ENCODE data around the gene RBKS. TPM values are rescaled to one million over a fixed set of nuclear protein-coding genes. Genes with fewer than 3 reads are reported as not detected.

The RBKS gene
- total RNA-seq, 2 experiments from 2014 or later = 2.6 to 3.0 TPM

DNA sequence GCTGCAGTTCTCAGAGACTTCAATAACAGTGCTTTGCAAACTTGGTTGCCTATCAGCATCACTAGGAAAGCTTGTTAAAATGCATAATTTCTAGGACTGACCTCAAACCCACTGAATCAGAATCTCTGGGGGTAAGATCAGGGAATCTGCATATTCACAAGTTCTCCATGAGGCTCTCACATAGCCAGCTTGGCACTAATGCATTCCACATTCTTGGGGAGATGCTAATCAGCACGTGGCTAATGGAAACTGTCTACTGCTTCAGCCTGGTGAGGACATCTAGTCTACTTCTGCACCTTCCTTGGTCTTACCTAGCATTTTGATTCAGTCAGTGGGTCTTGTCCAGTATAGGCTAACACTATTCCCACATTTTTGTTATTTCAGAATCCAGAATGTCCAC is 56.3 kb downstream of the RBKS start:
- TF ChIP-seq, protein P1, sequence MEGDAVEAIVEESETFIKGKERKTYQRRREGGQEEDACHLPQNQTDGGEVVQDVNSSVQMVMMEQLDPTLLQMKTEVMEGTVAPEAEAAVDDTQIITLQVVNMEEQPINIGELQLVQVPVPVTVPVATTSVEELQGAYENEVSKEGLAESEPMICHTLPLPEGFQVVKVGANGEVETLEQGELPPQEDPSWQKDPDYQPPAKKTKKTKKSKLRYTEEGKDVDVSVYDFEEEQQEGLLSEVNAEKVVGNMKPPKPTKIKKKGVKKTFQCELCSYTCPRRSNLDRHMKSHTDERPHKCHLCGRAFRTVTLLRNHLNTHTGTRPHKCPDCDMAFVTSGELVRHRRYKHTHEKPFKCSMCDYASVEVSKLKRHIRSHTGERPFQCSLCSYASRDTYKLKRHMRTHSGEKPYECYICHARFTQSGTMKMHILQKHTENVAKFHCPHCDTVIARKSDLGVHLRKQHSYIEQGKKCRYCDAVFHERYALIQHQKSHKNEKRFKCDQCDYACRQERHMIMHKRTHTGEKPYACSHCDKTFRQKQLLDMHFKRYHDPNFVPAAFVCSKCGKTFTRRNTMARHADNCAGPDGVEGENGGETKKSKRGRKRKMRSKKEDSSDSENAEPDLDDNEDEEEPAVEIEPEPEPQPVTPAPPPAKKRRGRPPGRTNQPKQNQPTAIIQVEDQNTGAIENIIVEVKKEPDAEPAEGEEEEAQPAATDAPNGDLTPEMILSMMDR (IDR thresholded peaks at IDR 0.05) = no peak
- H3K4me1 ChIP-seq (ENCODE audit: insufficient read depth, low read length) = no peaks in the 10 kb centered on the region
- H3K27me3 Mint-ChIP-seq = no peaks in the 10 kb centered on the region
- H3K27ac ChIP-seq (ENCODE audit: low read depth in 1 of 2, low read length in 2 of 2) = no peak overlapping the region
- no peaks in the 10 kb centered on the region for H3K9me3 Mint-ChIP-seq
- intact Hi-C loops (cut with DNase I, micrococcal nuclease) = no loop called here
- CTCF ChIA-PET = no interaction called here
- H3K27me3 ChIP-seq (ENCODE audit: control insufficient read depth in 1 of 2, insufficient read depth in 2 of 2, low read length in 2 of 2) = no peaks in the 10 kb centered on the region
- H3K4me3 Mint-ChIP-seq = no peak overlapping the region
- H3K36me3 Mint-ChIP-seq (ENCODE audit: low read depth) = peaks cover 27% of the 10 kb centered on the region
- no peak for ATAC-seq (ENCODE audit: poor library complexity)
- no peak for DNase-seq
- H3K4me1 Mint-ChIP-seq (ENCODE audit: low read depth) = no peaks in the 10 kb centered on the region
- no peak overlapping the region for H3K27ac Mint-ChIP-seq
- H3K4me3 ChIP-seq (ENCODE audit: low read length) = no peak overlapping the region
- H3K36me3 ChIP-seq (ENCODE audit: insufficient read depth, low read length) = no peaks in the 10 kb centered on the region
- no peaks in the 10 kb centered on the region for H3K9me3 ChIP-seq (ENCODE audit: control insufficient read depth in 1 of 2, insufficient read depth in 1 of 2, low read length in 2 of 2)
- POLR2A ChIA-PET = no interaction called here

GRCh38 chr2:27832396-27832795 is 57.8 kb downstream of the RBKS start:
- H3K4me3 ChIP-seq (ENCODE audit: low read length) = no peak overlapping the region
- CTCF ChIA-PET = interaction anchor here (0.5 kb wide), 1 partner anchor 11 kb away, joined by 3 read pairs; no protein-coding TSS in a partner anchor
- H3K9me3 ChIP-seq (ENCODE audit: control insufficient read depth in 1 of 2, insufficient read depth in 1 of 2, low read length in 2 of 2) = no peaks in the 10 kb centered on the region
- H3K27ac Mint-ChIP-seq = no peak overlapping the region
- H3K4me1 Mint-ChIP-seq (ENCODE audit: low read depth) = no peaks in the 10 kb centered on the region
- H3K36me3 ChIP-seq (ENCODE audit: insufficient read depth, low read length) = no peaks in the 10 kb centered on the region
- no peak overlapping the region for H3K27ac ChIP-seq (ENCODE audit: low read depth in 1 of 2, low read length in 2 of 2)
- no peaks in the 10 kb centered on the region for H3K27me3 ChIP-seq (ENCODE audit: control insufficient read depth in 1 of 2, insufficient read depth in 2 of 2, low read length in 2 of 2)
- H3K4me1 ChIP-seq (ENCODE audit: insufficient read depth, low read length) = no peaks in the 10 kb centered on the region
- intact Hi-C loops (cut with DNase I, micrococcal nuclease) = no loop called here
- ATAC-seq (ENCODE audit: poor library complexity) (no peak), DNase-seq (no peak)
- no peaks in the 10 kb centered on the region for H3K9me3 Mint-ChIP-seq
- H3K4me3 Mint-ChIP-seq = no peak overlapping the region
- H3K27me3 Mint-ChIP-seq = no peaks in the 10 kb centered on the region
- POLR2A ChIA-PET = no interaction called here
- H3K36me3 Mint-ChIP-seq (ENCODE audit: low read depth) = peaks cover 27% of the 10 kb centered on the region
- TF ChIP-seq, protein P1 (IDR thresholded peaks at IDR 0.05) = no peak

DNA sequence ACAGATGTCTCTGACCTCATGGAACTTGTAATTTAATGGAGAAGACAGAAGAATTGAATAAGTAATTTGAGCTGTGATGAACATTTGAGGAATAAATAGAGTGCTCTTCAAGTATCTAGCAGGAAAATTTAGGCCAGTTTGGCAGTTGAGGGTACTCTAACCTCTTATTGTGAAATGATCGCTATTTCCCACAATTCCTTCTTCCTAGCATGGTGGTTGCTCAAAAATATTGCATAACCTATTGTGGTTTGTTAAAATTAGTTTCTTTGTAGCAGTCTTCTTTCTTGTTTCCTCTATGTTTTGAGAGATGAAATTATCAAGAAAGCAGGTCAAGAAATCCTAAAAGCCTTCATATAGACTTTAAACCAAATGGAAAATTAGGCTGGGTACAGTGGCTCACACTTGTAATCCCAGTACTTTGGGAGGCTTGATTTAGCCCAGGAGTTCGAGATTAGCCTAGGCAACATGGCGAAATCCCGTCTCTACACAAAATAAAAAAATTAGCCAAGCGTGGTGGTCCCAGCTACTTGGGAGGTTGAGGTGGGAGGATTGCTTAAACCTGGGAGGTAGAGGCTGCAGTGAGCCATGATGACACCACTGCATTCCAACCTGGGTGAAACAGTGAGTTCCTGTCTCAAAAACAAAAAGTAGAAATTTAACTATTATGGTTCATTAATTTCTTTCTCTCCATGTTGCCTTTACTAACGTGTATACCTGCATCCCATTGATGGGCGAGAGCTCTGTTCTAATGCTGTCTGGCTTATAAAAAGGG is 58.7 kb downstream of the RBKS start:
- TF ChIP-seq, protein P1 (IDR thresholded peaks at IDR 0.05) = no peak
- peaks cover 27% of the 10 kb centered on the region for H3K36me3 Mint-ChIP-seq (ENCODE audit: low read depth)
- no peaks in the 10 kb centered on the region for H3K9me3 Mint-ChIP-seq
- CTCF ChIA-PET = no interaction called here
- no peak overlapping the region for H3K27ac Mint-ChIP-seq
- H3K27me3 Mint-ChIP-seq = no peaks in the 10 kb centered on the region
- Histone ChIP-seq H3K27ac (ENCODE audit: low read depth in 1 of 2, low read length in 2 of 2) (no peak overlapping the region), H3K36me3 (ENCODE audit: insufficient read depth, low read length) (no peaks in the 10 kb centered on the region), H3K27me3 (ENCODE audit: control insufficient read depth in 1 of 2, insufficient read depth in 2 of 2, low read length in 2 of 2) (no peaks in the 10 kb centered on the region), H3K9me3 (ENCODE audit: control insufficient read depth in 1 of 2, insufficient read depth in 1 of 2, low read length in 2 of 2) (no peaks in the 10 kb centered on the region), H3K4me3 (ENCODE audit: low read length) (no peak overlapping the region), H3K4me1 (ENCODE audit: insufficient read depth, low read length) (no peaks in the 10 kb centered on the region)
- intact Hi-C loops (cut with DNase I, micrococcal nuclease) = no loop called here
- H3K4me1 Mint-ChIP-seq (ENCODE audit: low read depth) = no peaks in the 10 kb centered on the region
- H3K4me3 Mint-ChIP-seq = no peak overlapping the region
- ATAC-seq (ENCODE audit: poor library complexity) (no peak), DNase-seq (peak in 1 of 14 experiments; percentile 12)
- POLR2A ChIA-PET = interaction anchor here (0.5 kb wide), 1 partner anchor 10 kb away, joined by 3 read pairs; no protein-coding TSS in a partner anchor

All from CD4-positive, alpha-beta T cell (primary cell).